DMS114 treated with DMSO at 0.1 percent for 48 hours (cell line): Measurements from ENCODE around the gene CPLX4.

Source experiments
- DNase-seq: peaks from one replicate; lab custom pipeline; 2025; ENCODE audit not compliant: unreplicated experiment; lab: John Stamatoyannopoulos, UW

CPLX4 gene

GRCh38 chr18:59308248-59308937, 10.1 kb downstream of the CPLX4 start:
- peak; percentile 64 for DNase-seq

- no peak for DNase-seq
Measured at GRCh38 chr18:59306640-59307039, 11.8 kb downstream of the CPLX4 start.

GRCh38 chr18:59305295-59305694, 13.2 kb downstream of the CPLX4 start:
- DNase-seq: no peak

DNA sequence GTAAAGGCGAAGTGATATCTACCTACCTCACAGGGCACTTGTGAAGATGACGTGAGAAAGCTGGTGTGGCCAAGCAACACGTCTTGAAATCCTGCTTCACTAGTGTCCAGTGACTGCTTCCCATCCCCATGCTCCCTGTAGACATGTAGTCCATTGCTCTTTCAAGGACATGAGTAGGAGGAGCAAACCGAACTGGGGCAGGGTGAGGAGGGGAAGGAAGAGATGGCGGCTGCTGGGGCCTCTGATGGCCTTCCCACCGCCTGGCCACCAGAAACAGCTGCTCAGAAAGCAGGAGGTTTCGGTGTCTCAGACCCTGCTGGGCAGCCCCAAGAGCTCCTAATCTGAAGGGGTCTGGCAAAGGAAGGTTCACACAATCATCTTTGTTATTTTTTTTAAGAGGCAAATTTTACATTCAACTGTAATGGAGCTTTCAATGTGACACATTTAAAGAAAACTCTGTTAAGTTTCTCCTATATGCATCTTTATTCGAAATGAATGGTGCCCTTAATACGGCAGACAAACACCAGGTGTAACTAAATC, 14.7 kb downstream of the CPLX4 start:
- DNase-seq: no peak

DNA sequence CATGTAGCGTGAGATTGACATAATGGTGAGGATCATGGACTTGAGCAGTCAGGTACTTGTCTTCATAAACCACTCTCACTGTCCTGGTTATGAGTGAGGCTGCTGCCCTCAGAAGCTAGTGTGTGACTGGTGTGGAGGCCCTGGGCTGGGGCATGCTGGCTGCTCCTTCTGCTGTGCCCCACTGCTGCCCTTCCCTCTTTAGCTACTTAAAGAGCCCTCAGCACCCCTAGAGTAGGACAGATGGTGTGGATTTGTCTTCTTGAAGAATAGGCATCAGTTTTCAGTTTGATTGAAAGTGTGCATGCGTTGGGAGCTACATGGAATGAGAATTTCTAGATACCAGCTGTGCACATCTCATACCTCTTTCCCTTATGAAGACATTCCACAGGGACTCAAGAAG, 15.4 kb downstream of the CPLX4 start:
- DNase-seq: no peak

GRCh38 chr18:59301929-59302328, 16.5 kb downstream of the CPLX4 start:
- no peak for DNase-seq

DNA sequence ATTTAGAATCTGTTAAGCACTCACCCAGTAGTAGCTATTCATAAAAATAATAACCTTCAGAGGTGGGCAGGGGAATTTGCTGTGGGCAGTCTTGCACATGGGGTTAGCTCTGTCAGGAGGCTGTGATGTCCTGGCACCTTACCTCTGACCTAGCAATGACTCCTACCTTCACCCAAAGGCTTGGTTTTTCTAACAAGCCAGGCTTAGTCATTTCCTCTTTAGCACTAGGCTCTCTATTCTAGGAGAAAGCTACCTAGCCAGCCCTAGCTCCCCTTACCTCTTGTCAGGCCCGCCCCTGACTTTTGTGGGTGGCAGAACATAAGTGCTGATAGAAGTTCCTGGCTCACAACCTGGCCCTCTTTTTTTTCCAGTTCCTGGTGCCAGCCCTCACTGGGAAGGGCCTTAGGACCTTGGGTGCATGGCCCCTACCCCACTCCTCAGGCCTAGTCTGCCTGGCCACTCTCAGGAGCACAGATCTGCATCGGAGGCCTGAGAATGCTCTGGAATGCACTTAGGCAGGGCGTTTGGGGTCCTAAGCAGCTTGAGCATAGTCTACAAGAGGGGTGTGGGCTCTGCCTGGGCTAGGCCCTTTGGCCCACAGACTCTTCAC, 17.7 kb downstream of the CPLX4 start:
- no peak for DNase-seq

DNA sequence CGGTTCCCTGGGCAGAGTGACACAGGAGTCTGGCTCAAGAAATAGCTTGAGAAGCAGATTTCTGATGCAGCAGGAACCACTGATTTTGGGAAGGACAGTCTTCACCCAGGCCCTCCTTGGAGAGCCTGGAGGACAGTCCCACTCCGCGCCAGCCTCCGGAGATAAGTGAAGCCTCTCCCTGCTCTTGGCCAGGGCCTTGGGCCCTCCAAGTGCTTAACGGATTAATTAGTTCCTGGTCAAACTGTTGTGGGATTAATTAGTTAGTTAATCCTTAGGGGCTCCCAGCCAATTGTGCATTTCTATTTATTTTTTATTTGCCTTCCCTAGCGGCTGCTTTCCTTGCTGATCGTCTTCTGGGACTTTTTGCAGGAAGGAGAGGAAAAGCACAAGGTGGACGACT, 19.6 kb downstream of the CPLX4 start:
- no peak for DNase-seq

- no peak for DNase-seq
Measured at GRCh38 chr18:59293317-59293716, 25.1 kb downstream of the CPLX4 start.

DNA sequence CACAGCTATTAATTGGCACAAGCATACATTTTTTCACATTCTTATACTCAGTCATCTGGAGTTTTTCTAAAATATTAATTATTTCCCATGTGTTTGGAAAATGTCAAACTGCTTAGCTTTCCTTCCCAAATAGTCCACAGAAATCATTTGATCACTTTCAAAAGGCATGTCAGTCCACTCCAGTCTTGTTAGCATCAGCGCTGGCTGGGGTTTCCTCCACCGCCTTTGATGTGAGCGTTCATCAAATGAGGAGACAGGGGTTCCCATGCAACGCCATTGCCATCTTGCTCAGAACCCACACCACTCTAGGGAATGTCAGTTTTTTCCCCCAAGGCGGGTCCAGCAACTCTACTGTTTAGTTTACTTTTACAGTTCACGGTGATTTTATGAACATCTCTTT, 32.1 kb downstream of the CPLX4 start:
- DNase-seq: no peak

DNA sequence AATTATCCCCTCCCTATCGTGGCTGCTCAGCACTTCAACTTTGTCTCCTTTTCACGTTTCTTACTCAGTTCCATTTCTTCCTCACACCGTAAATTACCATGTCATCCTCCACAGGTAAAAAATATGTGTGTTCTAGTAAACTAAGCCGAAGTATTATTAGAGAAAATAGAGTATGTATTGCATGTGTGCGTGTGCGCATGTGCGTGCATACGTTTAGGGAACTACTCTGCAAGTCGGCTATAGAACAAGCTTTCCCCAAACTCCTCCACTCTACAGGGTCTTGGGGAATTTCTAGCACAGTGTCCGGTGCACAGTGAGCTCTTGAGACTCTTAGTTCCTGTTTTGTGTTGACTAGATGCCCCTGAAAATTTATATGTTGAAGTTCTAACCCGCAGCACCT, 36.1 kb downstream of the CPLX4 start:
- DNase-seq: no peak

- DNase-seq: no peak
Measured at GRCh38 chr18:59279722-59280121, 38.7 kb downstream of the CPLX4 start.

DNA sequence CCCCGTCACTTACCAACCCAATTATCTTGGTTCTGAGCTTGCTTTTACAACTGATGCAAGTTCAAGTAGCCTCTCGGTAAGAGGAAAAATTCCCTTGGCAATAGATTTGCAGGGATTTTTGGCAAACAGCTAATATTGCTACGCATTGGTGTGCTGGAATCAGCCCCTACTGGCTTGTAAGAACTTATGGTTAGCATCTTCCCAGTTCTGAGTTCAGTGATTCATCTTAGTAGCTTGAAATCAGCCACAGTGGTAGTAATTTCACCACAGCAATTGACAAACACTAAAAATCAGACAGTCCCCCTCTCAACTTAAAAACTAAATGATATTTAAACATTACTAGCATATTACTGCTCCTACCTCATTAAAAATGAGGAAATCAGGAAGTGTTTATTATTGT, 39.3 kb downstream of the CPLX4 start:
- no peak for DNase-seq

GRCh38 chr18:59278793-59279192, 39.7 kb downstream of the CPLX4 start:
- no peak for DNase-seq

- DNase-seq: no peak
Measured at GRCh38 chr18:59276047-59276446, 42.4 kb downstream of the CPLX4 start.

- no peak for DNase-seq
Measured at GRCh38 chr18:59275406-59275949, 43.0 kb downstream of the CPLX4 start.

DNA sequence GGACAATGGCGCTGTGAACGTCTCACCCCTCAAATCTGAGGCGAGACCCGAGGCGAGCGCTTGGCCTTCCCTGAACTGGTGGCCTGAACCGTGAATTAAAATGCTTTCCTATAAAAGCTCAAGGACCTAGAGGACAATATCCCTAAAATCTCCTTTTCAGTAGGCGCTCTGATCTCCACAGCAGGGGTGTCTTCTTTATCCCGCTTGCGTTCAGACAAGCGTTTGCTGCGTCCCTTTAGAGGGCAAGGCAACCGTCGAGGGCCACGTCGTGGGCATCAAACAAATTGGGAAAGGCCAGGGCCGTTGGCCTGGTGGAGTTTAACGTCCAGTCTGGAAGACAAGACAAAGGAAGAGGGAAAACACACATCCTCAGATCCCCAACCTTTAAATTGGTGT, 43.9 kb downstream of the CPLX4 start:
- no peak for DNase-seq

GRCh38 chr18:59273759-59274532, 44.5 kb downstream of the CPLX4 start:
- DNase-seq: no peak

GRCh38 chr18:59272891-59273758, 45.3 kb downstream of the CPLX4 start, which contains the start of gene RAX:
RAX (minus strand) TSS chr18:59273454; CDS start chr18:59273206, 248 bp downstream.
- no peak for DNase-seq

DNA sequence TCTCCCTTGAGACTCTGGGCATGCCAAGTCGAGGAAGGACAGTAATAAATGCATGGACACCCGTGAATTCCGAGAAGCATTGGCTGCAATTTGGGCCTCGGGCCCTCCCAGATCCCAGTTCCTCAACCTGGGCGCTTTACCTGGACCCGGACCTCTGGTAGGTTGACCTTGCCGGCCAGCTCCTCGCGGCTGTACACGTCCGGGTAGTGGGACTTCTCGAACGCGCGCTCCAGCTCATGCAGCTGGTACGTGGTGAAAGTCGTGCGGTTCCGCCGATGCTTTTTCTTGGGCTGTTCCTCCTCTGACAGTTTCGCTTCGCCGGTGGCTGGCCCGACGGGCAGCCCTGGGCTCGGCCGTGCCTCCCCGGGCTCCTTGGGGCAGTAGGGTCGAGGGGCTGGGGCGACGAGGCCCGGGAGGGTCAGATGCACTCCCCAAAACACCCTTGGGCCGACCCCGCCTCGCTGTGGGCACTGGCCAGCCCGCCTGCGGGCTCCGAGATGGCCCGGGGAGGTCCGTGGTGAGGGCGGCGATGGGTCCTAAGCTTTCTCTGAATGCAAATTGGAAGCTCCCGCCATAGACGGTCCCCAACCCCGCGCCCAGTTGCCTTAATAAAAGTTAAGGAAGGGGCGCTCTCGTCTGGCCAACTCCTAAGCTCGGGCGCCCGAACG, 46.1 kb downstream of the CPLX4 start:
- no peak for DNase-seq
